GM19035 (cell line): Measurements from ENCODE around the gene RAX.

Source experiments
- ATAC-seq: cut with Tn5 transposase; IDR thresholded peaks from one replicate; pipeline ENCODE4 v1.9.1; 2021; ENCODE audit not compliant: unreplicated experiment

RAX gene

GRCh38 chr18:59249199-59249774 lies 24.0 kb downstream of the RAX start:
- ATAC-seq, result peak; percentile 55

GRCh38 chr18:59246796-59247195 lies 26.5 kb downstream of the RAX start:
- no peak for ATAC-seq

DNA sequence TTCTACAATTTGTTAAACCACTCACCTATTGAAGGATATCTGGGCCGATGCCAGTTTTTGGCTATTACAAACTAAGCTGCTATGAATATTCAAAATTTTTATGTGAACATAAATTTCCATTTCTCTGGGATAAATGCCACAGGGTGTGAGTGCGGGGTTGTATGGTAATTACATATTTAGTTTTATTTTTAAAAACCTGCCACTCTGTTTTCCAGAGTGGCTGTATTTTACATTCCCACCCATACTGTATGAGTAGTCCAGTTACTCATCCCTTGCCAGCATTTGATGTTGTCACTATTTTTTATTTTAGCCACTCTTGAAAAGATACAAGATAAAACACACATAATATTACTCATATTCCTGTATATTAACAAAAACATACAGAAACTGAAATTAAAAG lies 30.3 kb downstream of the RAX start:
- no peak for ATAC-seq

GRCh38 chr18:59239642-59240041 lies 33.6 kb downstream of the RAX start:
- no peak for ATAC-seq

- ATAC-seq, result no peak
Observed at GRCh38 chr18:59238385-59238784, 34.9 kb downstream of the RAX start.

DNA sequence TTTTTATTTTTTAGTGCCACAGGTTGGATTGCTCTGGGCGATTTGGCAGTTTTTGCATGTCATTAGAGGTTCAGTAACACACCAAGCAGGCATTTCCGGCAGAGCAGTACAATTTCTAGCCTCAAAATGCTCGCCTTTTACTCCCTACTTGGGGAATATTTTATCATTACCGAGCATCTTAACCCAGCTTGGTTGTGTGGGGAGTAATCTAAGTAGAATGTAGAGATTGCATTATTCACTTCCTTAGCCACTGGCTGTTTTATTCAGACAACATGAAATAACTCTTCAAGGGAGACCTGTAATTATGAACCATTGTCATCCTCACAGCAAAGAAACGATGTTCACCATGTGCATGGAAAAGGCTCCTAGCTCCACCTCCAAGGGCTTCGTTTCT lies 40.2 kb downstream of the RAX start:
- ATAC-seq, result no peak

DNA sequence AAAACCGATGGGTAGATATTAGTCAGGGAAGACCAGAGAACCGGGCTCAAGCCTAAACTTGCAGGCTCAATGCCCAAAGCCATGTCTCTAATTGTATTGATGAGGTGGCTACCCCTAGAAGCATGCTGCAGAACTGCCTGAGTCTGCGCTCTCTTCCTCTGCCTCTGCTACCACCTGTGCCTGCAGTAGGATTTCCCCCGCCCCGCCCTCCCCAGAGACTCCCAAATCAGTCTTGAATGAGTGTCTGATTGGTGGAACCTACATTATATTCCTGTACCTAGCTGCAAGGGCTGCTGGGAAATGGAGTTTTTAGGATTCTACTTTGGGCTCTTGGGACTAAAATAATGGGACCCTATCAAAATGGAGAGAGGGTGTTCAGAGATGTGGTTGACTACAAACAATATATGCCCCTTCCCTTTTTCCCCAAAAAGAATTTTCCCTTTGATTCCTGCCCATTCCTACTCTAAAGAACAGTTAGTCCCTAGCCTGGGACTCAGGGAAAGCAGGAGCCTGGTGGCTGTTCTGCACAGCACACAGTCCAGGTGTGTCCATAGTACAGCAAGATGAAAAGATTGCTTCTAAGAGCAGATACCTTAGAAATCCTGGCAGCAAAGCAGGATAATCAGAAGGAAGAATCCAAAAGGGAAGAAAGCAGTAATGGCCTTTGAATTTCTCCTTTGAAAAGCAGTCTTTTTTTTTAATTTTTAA lies 40.8 kb downstream of the RAX start:
- ATAC-seq, result no peak

DNA sequence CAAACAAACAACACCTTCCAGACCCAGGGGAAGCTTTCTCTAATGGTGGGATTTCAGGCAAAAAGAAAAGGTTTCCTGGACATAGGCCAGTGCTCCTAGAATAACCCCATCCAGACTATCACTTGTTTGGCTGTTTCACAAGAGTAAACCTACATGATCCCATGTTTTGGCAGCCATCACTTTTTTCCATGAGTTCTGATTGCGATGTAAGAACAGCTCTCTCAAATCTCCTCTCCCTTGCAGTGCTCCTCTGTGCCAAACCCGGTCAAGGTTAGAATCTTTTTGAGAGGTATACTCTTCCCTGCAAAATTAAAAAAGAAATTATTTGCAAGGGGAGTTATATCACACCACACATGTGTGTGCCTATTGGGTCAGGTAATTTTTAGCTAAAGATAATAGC lies 41.4 kb downstream of the RAX start:
- no peak for ATAC-seq

DNA sequence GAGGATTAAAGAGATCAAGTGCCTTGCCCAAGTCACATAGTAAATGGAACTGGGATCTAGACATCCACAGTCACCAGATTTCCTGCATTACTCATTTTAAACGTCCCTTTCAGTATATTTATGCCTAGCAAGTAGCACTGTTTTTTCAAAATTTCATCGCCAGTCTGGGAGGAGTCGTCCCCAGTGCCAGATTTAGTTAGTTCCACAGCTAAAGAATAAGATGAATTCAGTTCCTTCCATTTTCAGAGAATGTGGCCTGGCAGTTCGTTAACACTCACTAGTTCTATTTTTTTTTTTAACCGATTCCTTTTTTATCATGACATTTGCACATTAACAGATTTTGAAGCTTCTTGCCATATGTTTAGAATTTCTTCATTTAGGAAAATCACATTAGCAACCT lies 42.1 kb downstream of the RAX start:
- ATAC-seq, result no peak

DNA sequence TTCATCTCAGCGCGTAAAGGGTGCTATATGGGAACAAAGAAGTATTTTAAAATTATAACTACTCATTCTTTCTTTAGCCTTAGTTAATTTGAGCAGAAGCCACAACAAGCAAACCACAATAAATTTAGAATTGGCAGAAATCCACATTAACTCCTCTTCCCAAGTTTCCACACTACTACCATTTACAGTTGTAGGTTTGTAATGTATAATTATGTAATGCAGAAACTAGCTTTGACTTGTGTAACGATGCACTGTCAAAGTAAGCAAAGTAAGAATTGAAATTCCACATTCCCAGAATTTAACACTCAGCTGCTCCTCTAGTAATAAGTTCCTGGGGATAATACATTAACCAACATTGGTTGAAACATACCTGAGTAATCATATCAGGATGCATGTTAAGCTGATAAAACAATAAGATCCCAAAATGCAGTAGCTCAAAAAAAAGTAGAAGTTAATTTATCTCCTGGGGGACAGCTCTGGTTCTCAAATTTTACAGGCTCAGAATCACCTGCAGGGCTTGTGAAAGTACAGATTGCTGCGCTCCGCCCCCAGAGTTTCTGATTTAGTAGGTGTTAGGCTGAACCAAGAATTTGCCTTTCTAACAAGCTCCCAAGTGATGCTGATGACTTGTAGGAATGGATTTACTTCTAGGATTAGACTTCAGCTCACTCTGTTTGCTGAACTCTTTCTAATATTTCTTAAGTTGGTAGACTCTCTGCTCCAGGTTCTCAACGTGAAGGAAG lies 43.4 kb downstream of the RAX start:
- no peak for ATAC-seq

DNA sequence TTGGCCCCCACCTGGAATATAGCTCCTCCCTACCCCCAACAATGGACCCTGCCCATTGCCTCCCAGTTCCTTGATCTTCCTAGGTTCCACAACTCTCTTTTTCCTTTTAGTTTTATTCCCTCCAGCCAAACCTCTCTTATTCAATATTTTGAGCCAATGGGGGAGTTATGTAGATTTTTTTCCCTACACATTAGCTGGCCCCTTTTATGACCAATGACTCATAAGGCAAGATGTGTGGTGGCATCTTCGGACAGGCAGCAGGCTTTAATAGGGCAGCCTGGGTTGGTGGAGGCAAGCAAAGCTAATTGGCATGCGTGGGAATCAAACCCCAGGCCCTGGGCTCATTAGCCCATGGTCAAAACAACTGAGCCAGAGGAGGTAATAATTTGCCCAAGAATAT lies 44.1 kb downstream of the RAX start:
- ATAC-seq, result no peak

DNA sequence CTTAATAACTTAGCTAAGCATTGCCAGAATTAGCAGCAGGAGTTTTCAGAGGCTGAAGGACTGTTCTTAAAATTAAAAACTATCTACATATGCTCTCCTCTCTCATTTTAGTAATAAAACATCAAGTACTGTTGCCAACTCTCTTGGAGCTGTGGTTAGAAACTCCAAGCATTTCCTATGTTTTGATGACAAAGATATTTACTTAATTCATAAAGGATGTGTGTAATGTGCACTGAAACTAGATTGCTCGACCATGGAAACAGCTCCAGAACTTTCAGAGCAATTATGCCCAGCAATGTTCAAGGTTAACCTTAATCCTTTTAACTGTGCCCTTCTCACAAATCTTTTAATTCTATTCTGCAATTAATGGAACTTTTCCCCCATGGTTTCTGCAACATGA lies 44.9 kb downstream of the RAX start:
- ATAC-seq, result no peak

- no peak for ATAC-seq
Observed at GRCh38 chr18:59222341-59222740, 50.9 kb downstream of the RAX start.

- ATAC-seq, result no peak
Observed at GRCh38 chr18:59220784-59221765, 52.2 kb downstream of the RAX start.

GRCh38 chr18:59220164-59220783 lies 53.0 kb downstream of the RAX start:
- no peak for ATAC-seq

- ATAC-seq, result no peak
Observed at GRCh38 chr18:59219672-59220163, 53.5 kb downstream of the RAX start, which contains the start of gene GRP. TSS of gene GRP (plus strand) at chr18:59220158. CDS start at chr18:59220266, 108 bp downstream.

DNA sequence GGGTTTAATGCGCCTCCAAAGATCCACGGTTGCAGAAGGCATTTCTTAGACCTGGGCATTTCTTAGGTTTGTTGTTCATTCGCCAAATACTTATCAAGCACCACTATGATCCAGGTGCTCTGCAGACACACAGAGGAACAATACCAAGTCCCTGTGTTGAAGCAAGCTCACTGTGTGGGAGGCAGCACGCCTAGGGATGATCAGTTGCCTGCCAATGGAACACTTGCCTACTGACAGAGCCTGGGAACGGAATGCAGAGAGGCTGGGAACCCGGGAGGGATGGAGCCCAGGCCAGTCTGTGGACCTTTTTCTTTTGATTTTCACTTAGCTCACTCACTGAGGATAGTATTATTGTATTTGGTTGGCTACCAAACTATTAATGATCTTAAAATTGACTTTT lies 55.2 kb downstream of the RAX start:
- no peak for ATAC-seq
